Renal pelvis (tissue), 4 donors: ENCODE measurements around the gene RHOV. TPM values are rescaled to one million over a fixed set of nuclear protein-coding genes. Genes with fewer than 3 reads are reported as not detected.

Source experiments
- DNase-seq: peaks from one replicate; pipeline ENCODE4 v3.0.0-alpha.2; 2013
- polyA plus RNA-seq, 3 donors: library from polyadenylated mRNA; unstranded; fragments of 120-200 nt; gene quantifications; one replicate each; pipeline ENCODE4 v1.2.1, GENCODE V29; 2013; ENCODE audit not compliant: insufficient read length in 3 of 3

RHOV gene
- polyA plus RNA-seq, 3 donors = 1.7 to 2.0 (median 1.8) TPM

GRCh38 chr15:40906091-40906990 is 32.3 kb upstream of the RHOV start:
- DNase-seq = peak; percentile 78

- DNase-seq = no peak
Measured at GRCh38 chr15:40904552-40905201, 30.6 kb upstream of the RHOV start.

GRCh38 chr15:40902605-40903561 is 28.8 kb upstream of the RHOV start:
- DNase-seq = no peak

- no peak for DNase-seq
Measured at GRCh38 chr15:40901053-40901443, 27.0 kb upstream of the RHOV start.

- no peak for DNase-seq
Measured at GRCh38 chr15:40900256-40901052, 26.4 kb upstream of the RHOV start.

- DNase-seq = no peak
Measured at GRCh38 chr15:40899536-40900207, 25.6 kb upstream of the RHOV start.

GRCh38 chr15:40894681-40895448 is 20.8 kb upstream of the RHOV start:
- DNase-seq = no peak

GRCh38 chr15:40893733-40894680 is 20.0 kb upstream of the RHOV start, which contains the start of gene VPS18:
Gene VPS18 (plus strand): TSS chr15:40894450. CDS start chr15:40894769, 319 bp downstream.
- DNase-seq = peak; percentile 96

GRCh38 chr15:40893019-40893670 is 19.1 kb upstream of the RHOV start:
- DNase-seq = no peak

- DNase-seq = no peak
Measured at GRCh38 chr15:40892447-40893012, 18.5 kb upstream of the RHOV start.

GRCh38 chr15:40891810-40892446 is 17.9 kb upstream of the RHOV start:
- DNase-seq = no peak

- DNase-seq = no peak
Measured at GRCh38 chr15:40891138-40891537, 17.1 kb upstream of the RHOV start.

GRCh38 chr15:40889112-40889511 is 15.1 kb upstream of the RHOV start:
- DNase-seq = no peak

- no peak for DNase-seq
Measured at GRCh38 chr15:40886586-40886985, 12.6 kb upstream of the RHOV start.

- no peak for DNase-seq
Measured at GRCh38 chr15:40881351-40881750, 7.3 kb upstream of the RHOV start.

- DNase-seq = no peak
Measured at GRCh38 chr15:40879609-40880008, 5.6 kb upstream of the RHOV start.

GRCh38 chr15:40878785-40879184 is 4.8 kb upstream of the RHOV start:
- no peak for DNase-seq
